ENCODE results near the gene SNAP47.

Gene SNAP47

GRCh38 chr1:227748496-227749182 is 13.4 kb downstream of the SNAP47 start:
- no peak for DNase-seq (ENCODE audit: low read depth, low spot score)

- no peak for DNase-seq (ENCODE audit: low read depth, low spot score)
Observed at GRCh38 chr1:227749225-227749624, 14.0 kb downstream of the SNAP47 start.

- no peak for DNase-seq (ENCODE audit: low read depth, low spot score)
Observed at GRCh38 chr1:227749916-227750710, 14.9 kb downstream of the SNAP47 start.

- DNase-seq (ENCODE audit: low read depth, low spot score): no peak
Observed at GRCh38 chr1:227753999-227754711, 18.9 kb downstream of the SNAP47 start.

GRCh38 chr1:227754958-227755357 is 19.7 kb downstream of the SNAP47 start:
- DNase-seq (ENCODE audit: low read depth, low spot score): no peak

GRCh38 chr1:227756172-227756959 is 21.1 kb downstream of the SNAP47 start:
- DNase-seq (ENCODE audit: low read depth, low spot score): no peak

GRCh38 chr1:227757781-227758180 is 22.5 kb downstream of the SNAP47 start:
- no peak for DNase-seq (ENCODE audit: low read depth, low spot score)

GRCh38 chr1:227758366-227758765 is 23.1 kb downstream of the SNAP47 start:
- no peak for DNase-seq (ENCODE audit: low read depth, low spot score)

GRCh38 chr1:227759341-227760300 is 24.4 kb downstream of the SNAP47 start:
- DNase-seq (ENCODE audit: low read depth, low spot score): peak; percentile 95

- no peak for DNase-seq (ENCODE audit: low read depth, low spot score)
Observed at GRCh38 chr1:227760377-227760776, 25.1 kb downstream of the SNAP47 start.

- no peak for DNase-seq (ENCODE audit: low read depth, low spot score)
Observed at GRCh38 chr1:227761621-227762230, 26.5 kb downstream of the SNAP47 start.

GRCh38 chr1:227762231-227762911 is 27.1 kb downstream of the SNAP47 start:
- DNase-seq (ENCODE audit: low read depth, low spot score): peak; percentile 57

- no peak for DNase-seq (ENCODE audit: low read depth, low spot score)
Observed at GRCh38 chr1:227763246-227764018, 28.2 kb downstream of the SNAP47 start.

GRCh38 chr1:227764019-227764391 is 28.8 kb downstream of the SNAP47 start:
- no peak for DNase-seq (ENCODE audit: low read depth, low spot score)

- DNase-seq (ENCODE audit: low read depth, low spot score): no peak
Observed at GRCh38 chr1:227765261-227766014, 30.2 kb downstream of the SNAP47 start.

GRCh38 chr1:227766015-227766634 is 30.9 kb downstream of the SNAP47 start:
- DNase-seq (ENCODE audit: low read depth, low spot score): no peak

- DNase-seq (ENCODE audit: low read depth, low spot score): no peak
Observed at GRCh38 chr1:227766653-227767277, 31.5 kb downstream of the SNAP47 start.
